IPS DF 6.9 (cell line): ENCODE measurements around the gene KIFAP3.

ENCODE experiments used
- DNase-seq: peaks from one replicate; pipeline ENCODE4 v3.0.0-alpha.2; 2013; ENCODE audit warnings: low read depth, low spot score
- H3K27ac ChIP-seq: one replicate; pipeline ENCODE4 v1.5.1; 2013; ENCODE audit warnings: low read length, control low read depth
- H3K27me3 ChIP-seq: 2 replicates; pipeline ENCODE4 v1.6.1; 2013; ENCODE audit warnings: mild to moderate bottlenecking, low read length; ENCODE audit not compliant: control insufficient read depth, insufficient read depth
- H3K36me3 ChIP-seq: 2 replicates; pipeline ENCODE4 v1.6.1; 2013; ENCODE audit warnings: low read length; ENCODE audit not compliant: control insufficient read depth, insufficient read depth
- H3K4me1 ChIP-seq: 2 replicates; pipeline ENCODE4 v1.6.1; 2013; ENCODE audit warnings: low read length; ENCODE audit not compliant: control insufficient read depth, insufficient read depth
- H3K4me3 ChIP-seq: 2 replicates; pipeline ENCODE4 v1.5.1; 2013; ENCODE audit warnings: mild to moderate bottlenecking, low read length
- H3K9me3 ChIP-seq: 2 replicates; pipeline ENCODE4 v1.6.1; 2013; ENCODE audit warnings: low read length, inconsistent platforms; ENCODE audit not compliant: control insufficient read depth, insufficient read depth
- WGBS: extraction: QIAGEN DNeasy Blood & Tissue Kit; methylation state at CpG from one replicate; pipeline ENCODE4 v1.1.7; 2013; ENCODE audit warnings: mixed read lengths, missing lambda C conversion rate; ENCODE audit not compliant: insufficient read length, insufficient coverage; 5-methylcytosine and 5-hydroxymethylcytosine counted together

KIFAP3 gene

DNA sequence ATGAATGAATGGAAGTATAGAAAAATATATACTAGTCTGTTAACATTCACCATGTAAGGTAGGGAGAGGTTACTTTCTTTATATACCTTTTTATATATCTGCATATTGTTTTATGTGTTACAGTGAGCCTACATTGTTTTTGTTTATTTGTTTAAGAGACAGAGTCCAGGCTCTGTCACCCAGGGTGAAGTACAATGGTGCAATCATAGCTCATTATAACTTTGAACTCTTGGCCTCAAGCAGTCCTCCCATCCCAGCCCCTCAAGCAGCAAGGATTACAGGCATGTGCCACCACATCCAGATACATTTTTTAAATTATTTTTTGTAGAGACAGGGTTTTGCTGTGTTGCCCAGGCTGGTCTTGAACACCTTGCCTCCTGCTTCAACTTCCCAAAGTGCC lies 173.4 kb downstream of the KIFAP3 start:
- H3K36me3 ChIP-seq: no peaks in the 10 kb centered on the region
- no peak for DNase-seq
- peaks cover 2% of the 10 kb centered on the region; the same call in 1 of the 2 replicates for H3K4me1 ChIP-seq
- H3K27me3 ChIP-seq: no peaks in the 10 kb centered on the region
- H3K27ac ChIP-seq: no peak overlapping the region
- no peaks in the 10 kb centered on the region for H3K9me3 ChIP-seq
- H3K4me3 ChIP-seq: no peak overlapping the region

DNA sequence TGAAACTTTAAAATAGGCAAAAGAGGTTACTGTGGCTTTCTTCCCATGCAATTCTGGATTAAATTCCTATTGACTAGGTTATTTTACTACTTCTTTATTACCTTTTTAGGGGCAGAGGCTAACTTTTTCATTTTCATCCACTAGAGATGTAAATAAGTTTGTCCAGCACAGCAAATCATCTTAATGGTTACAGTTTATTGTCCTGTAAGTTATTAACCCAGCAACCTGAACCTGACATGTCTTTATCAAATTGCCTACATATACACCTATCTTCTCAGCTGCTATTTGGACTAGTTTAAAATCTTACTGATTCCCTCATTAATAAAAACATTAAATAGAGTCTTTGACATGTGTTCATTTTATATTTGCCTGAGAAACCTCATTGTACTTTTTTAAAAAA lies 173.9 kb downstream of the KIFAP3 start:
- no peak for DNase-seq

DNA sequence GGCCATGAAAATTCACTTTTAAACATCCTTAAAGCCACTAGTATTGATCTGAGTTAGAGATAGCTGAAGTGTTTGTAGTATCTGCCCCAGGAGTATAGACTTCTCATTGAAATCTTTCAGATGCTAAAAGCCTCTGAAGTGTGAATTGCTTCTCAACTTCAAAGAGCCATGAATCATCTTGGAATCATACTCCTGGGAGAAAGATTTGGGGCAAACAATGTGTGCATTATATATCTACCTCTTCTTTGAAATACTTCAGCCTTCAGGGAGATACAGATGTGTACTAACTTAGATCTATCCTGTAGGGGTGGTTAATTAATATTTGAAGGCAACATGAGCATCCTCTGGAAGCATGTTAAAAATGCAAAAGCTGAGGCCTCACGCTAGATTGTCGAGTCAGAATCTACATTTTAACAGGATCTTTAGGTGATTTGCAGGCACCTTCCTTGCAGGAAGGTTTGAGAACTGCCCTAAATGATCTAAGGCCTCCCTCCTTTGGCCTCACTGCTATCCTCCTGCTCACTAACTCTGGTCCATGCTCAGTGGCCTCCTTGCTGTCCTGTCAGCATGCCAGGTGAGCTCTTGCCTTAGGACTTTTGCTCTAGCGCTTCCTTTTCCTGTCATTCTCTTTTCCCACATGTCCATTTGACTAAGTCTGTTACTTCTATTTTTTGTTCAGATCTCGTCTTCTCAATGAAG lies 174.8 kb downstream of the KIFAP3 start:
- WGBS: no CpG with 5 or more reads among the region's 4 CpGs
- peaks cover 2% of the 10 kb centered on the region; the same call in 1 of the 2 replicates for H3K4me1 ChIP-seq
- no peak for DNase-seq
- no peak overlapping the region for H3K27ac ChIP-seq
- no peaks in the 10 kb centered on the region for H3K36me3 ChIP-seq
- no peak overlapping the region for H3K4me3 ChIP-seq
- no peaks in the 10 kb centered on the region for H3K27me3 ChIP-seq
- H3K9me3 ChIP-seq: no peaks in the 10 kb centered on the region

More for the DNA sequence above, 173.9 kb downstream of the KIFAP3 start:
- H3K27me3 ChIP-seq: no peaks in the 10 kb centered on the region
- no peaks in the 10 kb centered on the region for H3K36me3 ChIP-seq
- H3K4me3 ChIP-seq: no peak overlapping the region
- H3K9me3 ChIP-seq: no peaks in the 10 kb centered on the region
- H3K27ac ChIP-seq: no peak overlapping the region
- H3K4me1 ChIP-seq: peaks cover 2% of the 10 kb centered on the region; the same call in 1 of the 2 replicates

DNA sequence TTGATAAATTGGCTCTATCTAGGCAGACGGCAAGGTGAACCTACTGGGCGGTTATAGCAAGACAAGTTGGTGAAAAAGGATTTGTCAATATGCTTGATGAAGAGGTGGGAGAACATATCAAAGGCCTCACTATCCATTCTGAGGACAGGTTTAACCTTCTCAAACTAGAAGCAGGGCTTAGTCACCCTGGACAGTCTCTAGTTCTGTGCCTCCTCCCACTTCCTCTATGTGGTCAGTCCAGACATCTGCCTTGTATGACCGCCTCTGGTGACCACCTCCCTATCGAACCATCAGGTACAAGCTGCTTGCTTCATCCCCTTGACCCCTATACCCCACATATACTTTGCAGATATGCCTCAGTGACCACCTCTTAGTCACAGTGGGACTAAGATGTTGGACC lies 178.5 kb downstream of the KIFAP3 start:
- Histone ChIP-seq H3K4me3 (no peak overlapping the region), H3K9me3 (no peaks in the 10 kb centered on the region), H3K4me1 (peaks cover 4% of the 10 kb centered on the region; the same call in 1 of the 2 replicates), H3K27me3 (no peaks in the 10 kb centered on the region), H3K36me3 (no peaks in the 10 kb centered on the region), H3K27ac (no peak overlapping the region)
- no CpG with 5 or more reads among the region's 4 CpGs for WGBS
- DNase-seq: no peak

DNA sequence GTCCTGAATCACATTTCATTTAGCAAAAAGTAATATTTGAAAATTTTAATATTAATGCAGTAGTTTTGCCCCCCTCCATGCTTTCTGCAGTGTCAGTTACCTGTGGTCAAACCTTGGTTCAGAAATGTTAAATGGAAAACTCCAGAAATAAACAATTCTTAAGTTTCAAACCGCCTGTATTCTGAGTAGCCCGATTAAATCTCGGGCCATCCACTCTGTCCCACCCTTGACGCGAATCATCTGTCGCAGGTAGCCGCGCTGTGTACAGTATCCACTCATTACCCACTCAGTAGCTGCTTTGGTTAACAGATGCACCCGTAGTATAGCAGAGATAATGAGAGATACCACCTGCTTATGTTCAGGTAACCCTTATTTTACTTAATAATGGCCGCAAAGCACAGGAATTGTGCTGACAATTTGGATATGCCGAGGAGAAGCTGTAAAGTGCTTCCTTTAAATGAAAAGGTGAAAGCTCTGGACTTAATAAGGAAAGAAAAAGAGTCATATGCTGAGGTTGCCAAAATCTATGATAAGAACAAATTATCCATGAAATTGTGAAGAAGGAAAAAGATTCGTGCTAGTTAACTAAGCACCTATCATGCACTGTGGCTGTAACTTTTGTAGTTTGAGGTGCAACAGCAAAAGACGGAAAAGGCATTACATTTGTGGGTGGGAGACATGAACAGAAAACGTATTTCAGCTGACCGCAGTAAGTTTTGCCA lies 179.9 kb downstream of the KIFAP3 start:
- Histone ChIP-seq H3K4me3 (peak overlapping the region; percentile 9; the same call in 1 of the 2 replicates), H3K9me3 (no peaks in the 10 kb centered on the region), H3K4me1 (peaks cover 4% of the 10 kb centered on the region; the same call in 1 of the 2 replicates), H3K27ac (no peak overlapping the region), H3K36me3 (no peaks in the 10 kb centered on the region), H3K27me3 (no peaks in the 10 kb centered on the region)
- WGBS: no CpG with 5 or more reads among the region's 15 CpGs
- DNase-seq: no peak

DNA sequence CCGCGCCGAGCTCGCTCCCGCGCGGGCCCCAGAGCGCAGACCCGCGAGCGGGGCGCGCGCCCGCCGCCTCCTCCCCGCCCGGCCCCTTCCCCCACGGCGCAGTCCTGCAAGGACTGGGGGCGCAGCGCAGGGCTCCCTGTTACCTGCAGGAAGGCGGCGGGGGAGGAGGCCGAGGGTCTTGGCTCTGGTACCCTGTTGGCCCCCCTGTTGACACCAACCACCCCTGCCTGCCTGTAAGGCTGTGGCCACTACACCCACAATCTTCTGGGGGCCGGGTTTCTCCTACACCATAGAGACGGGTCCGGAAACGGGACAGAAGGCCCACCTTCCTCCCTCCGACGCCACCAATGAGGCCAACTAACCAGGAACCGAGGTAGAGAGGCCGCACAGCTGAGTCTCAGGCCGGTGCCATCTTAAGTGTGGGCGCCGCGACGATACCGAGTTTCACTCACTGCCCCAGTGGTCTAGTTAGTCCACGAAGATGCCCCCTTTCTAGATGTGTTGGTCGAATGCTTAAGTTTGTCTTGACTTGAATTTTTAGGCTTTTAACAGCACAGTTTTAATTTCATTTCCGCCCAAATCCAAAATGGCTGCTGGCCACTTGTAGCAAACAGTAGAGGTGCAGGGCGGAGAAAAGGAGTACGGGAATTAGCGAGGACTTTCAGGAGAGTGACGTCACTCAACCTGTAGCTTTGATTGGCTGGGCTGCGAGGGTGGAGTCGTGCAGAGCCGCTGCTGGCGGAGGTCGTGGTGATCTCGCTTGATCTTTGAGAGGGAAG lies 180.7 kb downstream of the KIFAP3 start, which contains the start of gene SCYL3:
SCYL3 (minus strand) TSS at position 252 of the 779 bp plus-strand sequence. CDS start 5,056 bp downstream, outside the sequence.
- Histone ChIP-seq H3K4me1 (peaks cover 4% of the 10 kb centered on the region; the same call in 1 of the 2 replicates), H3K27me3 (no peaks in the 10 kb centered on the region), H3K36me3 (no peaks in the 10 kb centered on the region), H3K27ac (no peak within 1 kb of the TSS), H3K9me3 (no peaks in the 10 kb centered on the region), H3K4me3 (peak within 1 kb of the TSS; percentile 94)
- WGBS: no CpG with 5 or more reads among the region's 52 CpGs
- DNase-seq: peak; percentile 93

DNA sequence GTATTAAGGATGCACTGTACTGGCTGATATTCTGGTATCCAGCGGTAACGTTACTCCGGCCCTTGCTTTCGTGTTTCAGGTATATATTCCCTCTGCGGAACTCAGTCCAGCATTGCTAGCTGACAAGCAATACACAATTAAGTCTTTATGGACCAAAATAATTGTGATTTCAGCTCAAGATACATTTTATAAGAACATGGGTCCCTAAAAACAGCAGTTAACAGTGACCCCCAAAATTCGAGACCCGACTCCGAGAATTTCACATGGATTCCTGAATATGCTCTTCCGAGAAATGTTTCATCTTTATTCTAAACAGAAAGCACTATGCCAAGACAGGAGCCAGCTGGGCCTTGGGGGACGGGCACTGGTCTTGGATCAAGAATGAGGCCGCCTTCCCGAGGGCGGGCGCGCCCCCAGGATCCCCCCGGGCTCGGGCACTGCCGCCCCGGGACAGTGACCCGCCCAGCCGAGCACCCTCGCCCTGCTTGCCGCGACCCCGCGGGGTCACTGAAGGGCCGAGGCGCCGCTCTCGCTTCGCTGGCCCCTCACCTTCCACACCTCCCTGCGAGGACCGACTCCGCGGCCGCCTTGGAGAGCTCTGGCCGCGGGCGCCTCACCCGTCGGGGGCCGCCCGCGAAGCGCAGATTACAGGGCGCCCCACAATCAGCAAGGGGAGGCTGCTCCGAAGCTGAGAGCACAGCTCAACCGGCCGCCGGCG lies 181.4 kb downstream of the KIFAP3 start:
- Histone ChIP-seq H3K4me3 (peak overlapping the region; percentile 94), H3K9me3 (no peaks in the 10 kb centered on the region), H3K36me3 (no peaks in the 10 kb centered on the region), H3K4me1 (peaks cover 4% of the 10 kb centered on the region; the same call in 1 of the 2 replicates), H3K27ac (no peak overlapping the region), H3K27me3 (no peaks in the 10 kb centered on the region)
- DNase-seq: no peak
- no CpG with 5 or more reads among the region's 51 CpGs for WGBS

DNA sequence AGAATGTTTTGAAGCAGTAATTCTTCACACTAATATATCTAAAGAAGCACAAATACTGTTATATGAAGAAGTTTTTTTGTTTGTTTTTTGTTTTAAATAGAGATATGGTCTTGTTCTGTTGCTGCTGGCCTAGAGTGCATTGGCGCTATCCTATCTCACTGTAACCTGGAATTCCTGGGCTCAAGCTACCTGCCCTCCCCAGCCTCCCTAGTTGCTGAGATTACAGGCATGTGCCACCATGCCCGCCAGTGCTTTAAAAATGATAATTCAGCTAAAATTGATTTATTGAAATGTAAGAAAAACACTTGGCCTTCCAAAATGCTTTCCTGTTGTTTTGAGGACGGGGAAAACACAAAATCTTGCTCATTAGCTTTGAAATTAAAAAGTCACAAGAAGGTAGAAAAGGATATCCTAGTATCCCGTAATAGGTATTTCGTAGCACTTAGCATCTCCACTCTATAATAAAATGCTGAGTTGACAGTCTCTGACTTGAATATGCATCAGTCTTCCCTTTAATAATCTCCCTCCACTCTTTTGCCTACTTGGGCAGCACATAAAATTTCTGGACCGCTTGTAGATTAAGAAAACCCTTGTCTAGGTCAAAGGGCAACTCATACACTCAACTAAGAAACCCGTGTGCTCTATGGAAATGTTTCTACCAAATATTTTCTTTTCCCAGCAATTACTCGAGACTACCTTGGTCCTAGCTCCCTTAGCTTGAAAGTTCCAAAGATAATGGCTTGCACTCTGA lies 182.1 kb downstream of the KIFAP3 start:
- Histone ChIP-seq H3K27me3 (no peaks in the 10 kb centered on the region), H3K27ac (no peak overlapping the region), H3K9me3 (no peaks in the 10 kb centered on the region), H3K4me3 (peak overlapping the region; percentile 94; the same call in 1 of the 2 replicates), H3K4me1 (peaks cover 4% of the 10 kb centered on the region; the same call in 1 of the 2 replicates), H3K36me3 (no peaks in the 10 kb centered on the region)
- no CpG with 5 or more reads among the region's 8 CpGs for WGBS
- DNase-seq: no peak

DNA sequence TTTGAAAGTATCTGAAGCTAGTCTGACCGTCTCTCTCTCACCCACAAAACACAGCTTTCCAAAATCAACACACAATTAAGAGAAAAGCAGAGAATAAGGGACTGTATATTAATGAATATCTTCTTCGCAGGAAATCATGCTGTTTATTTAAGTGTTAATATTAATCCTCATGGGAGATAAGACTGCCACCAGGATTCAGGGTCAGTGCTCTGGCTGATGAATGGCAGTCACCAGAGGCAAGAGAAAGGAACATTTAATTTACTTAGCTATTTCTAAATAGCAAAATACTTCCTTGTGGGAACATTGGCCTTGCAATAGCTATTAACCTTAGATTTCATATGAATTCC lies 183.0 kb downstream of the KIFAP3 start:
- no peak overlapping the region for H3K4me3 ChIP-seq
- no peaks in the 10 kb centered on the region for H3K27me3 ChIP-seq
- no peaks in the 10 kb centered on the region for H3K9me3 ChIP-seq
- WGBS: no CpG with 5 or more reads among the region's 2 CpGs
- H3K36me3 ChIP-seq: no peaks in the 10 kb centered on the region
- no peak for DNase-seq
- H3K4me1 ChIP-seq: peaks cover 3% of the 10 kb centered on the region; the same call in 1 of the 2 replicates
- H3K27ac ChIP-seq: no peak overlapping the region
